Peyer's patch (tissue), 4 donors: Measurements from ENCODE around the gene CAV1.

Experiments
- CTCF ChIP-seq, 6 experiments: fragments of 450-650 bp in 4 of 6; fragments of 200-600 bp in 2 of 6; sonication (generic) in 1 of 6; IDR thresholded peaks; one replicate each; pipeline ENCODE4 v1.5.1; 2017 to 2019; ENCODE audit warnings: antibody characterized with exemption in 6 of 6, mild to moderate bottlenecking in 3 of 6, moderate library complexity in 1 of 6
- POLR2A ChIP-seq, 2 donors: fragments of 450-650 bp; IDR thresholded peaks; one replicate each; pipeline ENCODE4 v1.5.1; 2017; ENCODE audit warnings: antibody characterized with exemption in 2 of 2, mild to moderate bottlenecking in 2 of 2, moderate library complexity in 2 of 2

GRCh38 chr7:116566666-116567065, 41.8 kb downstream of the CAV1 start:
- TF ChIP-seq CTCF (IDR thresholded peaks at IDR 0.05) (no peak), POLR2A (IDR thresholded peaks at IDR 0.05) (no peak)
